SIG-M5 (cell line): ENCODE data around the gene TBC1D12.
"Not testable (repeated sequence)": the region's sequence is repeated elsewhere in the genome, so short reads cannot be mapped to it uniquely, and the experiment has no call there.

Experiments used
- DNase-seq: peaks from one replicate; lab custom pipeline; 2025; lab: John Stamatoyannopoulos, UW

Gene TBC1D12

GRCh38 chr10:94546049-94546900 is 143.9 kb downstream of the TBC1D12 start:
- DNase-seq: no peak

GRCh38 chr10:94546901-94547185 is 144.5 kb downstream of the TBC1D12 start:
- no peak for DNase-seq

- no peak for DNase-seq
Observed at GRCh38 chr10:94549221-94549620, 146.9 kb downstream of the TBC1D12 start.

GRCh38 chr10:94567714-94568307 is 165.5 kb downstream of the TBC1D12 start:
- DNase-seq: not testable (repeated sequence)

GRCh38 chr10:94571081-94571480 is 168.7 kb downstream of the TBC1D12 start:
- no peak for DNase-seq

- DNase-seq: no peak
Observed at GRCh38 chr10:94571528-94571927, 169.2 kb downstream of the TBC1D12 start.

GRCh38 chr10:94578790-94579189 is 176.4 kb downstream of the TBC1D12 start:
- DNase-seq: no peak

GRCh38 chr10:94583124-94583523 is 180.8 kb downstream of the TBC1D12 start:
- no peak for DNase-seq
